HL-60 (cell line): Measurements from ENCODE around the gene TSC2.

ENCODE experiments used
- DNase-seq, 2 experiments: peaks; one replicate each; pipeline ENCODE4 v3.0.0-alpha.2; 2010 to 2020; ENCODE audit warnings: low read depth in 1 of 2, low spot score in 1 of 2
- H3K27ac ChIP-seq: fragments of 250-450 bp; sonication (Bioruptor Pico); replicated peaks from 2 replicates; pipeline ENCODE4 v1.5.1; 2020; ENCODE audit warnings: mild to moderate bottlenecking, moderate library complexity
- H3K27me3 ChIP-seq: fragments of 250-450 bp; sonication (Bioruptor Pico); 2 replicates; pipeline ENCODE4 v1.5.1; 2021; ENCODE audit warnings: mild to moderate bottlenecking, moderate library complexity; ENCODE audit not compliant: insufficient read depth, poor library complexity, severe bottlenecking
- H3K4me3 ChIP-seq: replicated peaks from 2 replicates; pipeline ENCODE4 v1.5.1; 2011; ENCODE audit warnings: mild to moderate bottlenecking, control low read depth, low read length; ENCODE audit not compliant: insufficient read depth
- GABPA ChIP-seq: IDR thresholded peaks from 2 replicates; pipeline ENCODE4 v1.6.1; 2012; ENCODE audit warnings: low read depth
- POLR2AphosphoS5 ChIP-seq: IDR thresholded peaks from 2 replicates; pipeline ENCODE4 v1.6.1; 2012; ENCODE audit warnings: low read depth
- SPI1 ChIP-seq: IDR thresholded peaks from 2 replicates; pipeline ENCODE4 v1.6.1; 2012; ENCODE audit warnings: low read depth, mild to moderate bottlenecking, borderline replicate concordance
- long read RNA-seq: library from polyadenylated mRNA; unstranded; transcript quantifications from one replicate; pipeline ENCODE4 v2.0.0, GENCODE V29; 2020
- TF ChIP-seq, protein P1 (sequence below): IDR thresholded peaks from one replicate; pipeline ENCODE4 v1.5.1; 2011; ENCODE audit warnings: low read length, control low read depth, inconsistent platforms; ENCODE audit not compliant: insufficient read depth
- TF ChIP-seq, protein P2 (sequence below): IDR thresholded peaks from 2 replicates; pipeline ENCODE4 v1.6.1; 2012; ENCODE audit warnings: low read depth; ENCODE audit not compliant: insufficient replicate concordance

The TSC2 gene
- long read RNA-seq, full-length matches to known transcripts, result 61 of 99 reads
- long read RNA-seq, partial matches to known transcripts, result 21 of 99 reads
- long read RNA-seq, other reads (novel, unspliced or antisense), result 17 of 99 reads

DNA sequence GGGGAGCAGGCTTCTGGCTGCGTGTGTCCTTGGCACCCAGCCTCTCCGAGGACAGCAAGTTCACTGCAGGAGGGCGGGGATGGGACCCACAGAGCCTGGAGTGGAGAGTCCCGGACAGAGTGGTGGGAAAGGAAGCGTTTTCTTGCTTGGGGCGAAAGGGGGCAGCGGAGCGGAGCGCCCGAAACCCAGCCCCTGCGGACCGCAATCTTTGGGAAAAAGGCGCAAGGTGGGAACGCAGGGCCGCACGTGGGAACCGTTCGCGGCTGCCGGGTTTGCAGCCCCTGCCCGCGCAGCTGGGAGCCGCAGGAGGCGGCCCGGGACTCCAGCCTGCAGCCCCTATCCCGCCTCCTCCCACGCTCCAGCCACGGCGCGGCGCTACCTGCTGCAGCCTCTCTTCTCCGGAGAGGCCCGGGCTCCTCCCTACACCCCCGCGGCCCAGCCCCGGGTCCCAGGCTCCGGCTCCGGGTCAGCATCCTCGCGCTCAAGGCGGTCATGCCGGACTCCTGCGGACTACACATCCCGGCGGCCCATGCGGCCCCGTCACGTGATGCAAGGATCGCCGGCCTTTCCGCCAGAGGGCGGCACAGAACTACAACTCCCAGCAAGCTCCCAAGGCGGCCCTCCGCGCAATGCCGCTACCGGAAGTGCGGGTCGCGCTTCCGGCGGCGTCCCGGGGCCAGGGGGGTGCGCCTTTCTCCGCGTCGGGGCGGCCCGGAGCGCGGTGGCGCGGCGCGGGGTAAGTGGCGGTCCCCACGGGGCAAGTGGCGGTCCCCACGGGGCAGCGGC lies at the start of gene TSC2, which contains the start of gene NTHL1:
TSC2 (plus strand) TSS at position 656 of the 786 bp plus-strand sequence. CDS start 631 bp downstream, outside the sequence.
NTHL1 (minus strand) TSS at position 505 of the 786 bp plus-strand sequence; CDS start at position 494, 11 bp downstream.
- TF ChIP-seq POLR2AphosphoS5 (peak; percentile 35; the same call in 1 of the 2 replicates), GABPA (peak; percentile 96), SPI1 (no peak)
- TF ChIP-seq, protein P1, sequence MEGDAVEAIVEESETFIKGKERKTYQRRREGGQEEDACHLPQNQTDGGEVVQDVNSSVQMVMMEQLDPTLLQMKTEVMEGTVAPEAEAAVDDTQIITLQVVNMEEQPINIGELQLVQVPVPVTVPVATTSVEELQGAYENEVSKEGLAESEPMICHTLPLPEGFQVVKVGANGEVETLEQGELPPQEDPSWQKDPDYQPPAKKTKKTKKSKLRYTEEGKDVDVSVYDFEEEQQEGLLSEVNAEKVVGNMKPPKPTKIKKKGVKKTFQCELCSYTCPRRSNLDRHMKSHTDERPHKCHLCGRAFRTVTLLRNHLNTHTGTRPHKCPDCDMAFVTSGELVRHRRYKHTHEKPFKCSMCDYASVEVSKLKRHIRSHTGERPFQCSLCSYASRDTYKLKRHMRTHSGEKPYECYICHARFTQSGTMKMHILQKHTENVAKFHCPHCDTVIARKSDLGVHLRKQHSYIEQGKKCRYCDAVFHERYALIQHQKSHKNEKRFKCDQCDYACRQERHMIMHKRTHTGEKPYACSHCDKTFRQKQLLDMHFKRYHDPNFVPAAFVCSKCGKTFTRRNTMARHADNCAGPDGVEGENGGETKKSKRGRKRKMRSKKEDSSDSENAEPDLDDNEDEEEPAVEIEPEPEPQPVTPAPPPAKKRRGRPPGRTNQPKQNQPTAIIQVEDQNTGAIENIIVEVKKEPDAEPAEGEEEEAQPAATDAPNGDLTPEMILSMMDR, result no peak
- Histone ChIP-seq H3K27ac (peak within 1 kb of the TSS; percentile 46), H3K27me3 (no peaks in the 10 kb centered on the region), H3K4me3 (peak within 1 kb of the TSS; percentile 77)
- DNase-seq, result peak; percentile 91 to 97

DNA sequence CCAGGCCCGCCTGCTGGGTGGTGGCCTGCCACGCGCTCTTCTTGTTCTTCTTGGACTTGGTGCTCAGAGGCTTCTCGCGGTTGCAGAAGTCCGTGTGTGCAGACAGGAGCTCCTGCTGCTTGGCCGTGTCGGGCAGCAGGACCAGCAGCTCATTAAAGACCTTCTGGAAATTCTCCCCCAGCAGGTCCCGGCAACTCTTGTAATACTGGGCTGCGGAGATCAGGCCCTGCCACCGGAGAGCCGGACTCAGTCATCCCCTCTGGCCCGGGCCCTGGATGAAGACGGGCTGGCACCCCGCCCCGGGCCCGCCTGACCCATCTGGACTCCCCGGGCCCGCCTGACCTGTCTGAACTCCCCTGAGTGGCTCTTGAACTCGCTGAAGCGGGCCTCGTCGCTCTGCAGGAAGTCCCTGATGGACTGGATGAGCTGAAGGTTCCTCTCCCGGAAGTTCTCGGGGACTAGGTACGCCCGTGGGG lies 49.4 kb upstream of the TSC2 start:
- no peak overlapping the region for H3K4me3 ChIP-seq

DNA sequence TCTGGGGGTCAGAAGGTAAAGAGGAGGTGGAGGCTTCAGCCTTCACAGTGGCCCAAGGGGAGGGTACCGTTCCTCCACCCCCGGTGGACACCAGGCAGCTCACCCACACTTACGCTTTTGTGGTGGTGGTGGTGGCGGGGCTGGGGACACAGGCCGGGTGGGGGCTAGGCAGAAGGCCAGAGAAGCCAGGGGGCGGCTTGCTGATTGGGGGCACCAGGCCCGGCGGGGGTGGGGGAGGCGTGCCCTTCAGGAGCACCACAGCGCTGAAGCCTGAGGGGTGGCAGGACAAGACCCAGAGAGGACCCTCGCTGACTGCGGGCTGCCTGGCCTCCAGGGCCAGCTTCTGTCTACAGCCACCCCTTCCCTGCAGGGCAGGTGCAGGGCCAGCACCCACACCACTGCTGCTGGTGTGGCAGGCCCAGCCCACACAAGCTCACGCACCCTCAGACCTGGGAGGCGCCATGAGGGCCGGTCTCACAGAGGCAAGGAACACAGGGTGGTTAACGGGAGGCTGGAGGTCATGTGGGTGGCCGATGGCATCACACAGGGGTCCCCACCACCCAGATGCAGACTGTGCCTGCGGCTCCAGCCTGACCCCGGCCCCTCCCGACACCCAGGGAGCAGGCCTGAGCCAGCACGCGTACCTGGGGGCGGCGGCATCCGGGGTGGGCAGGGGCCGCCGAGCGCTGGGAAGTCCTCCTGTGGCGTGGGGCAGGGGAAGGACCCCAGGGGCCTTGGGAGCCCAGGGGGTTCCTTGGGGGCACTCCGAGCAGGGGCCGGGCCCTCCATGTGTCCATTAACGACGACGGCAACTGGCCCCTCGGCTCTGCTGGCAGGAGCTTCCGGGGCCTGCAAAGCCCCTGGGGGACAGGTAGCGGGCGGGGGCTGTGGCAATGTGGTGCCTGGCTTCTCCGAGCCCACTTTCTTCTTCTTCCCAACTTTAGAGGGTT lies 48.7 kb upstream of the TSC2 start:
- no peak for DNase-seq
- TF ChIP-seq, protein P1, result no peak
- TF ChIP-seq, protein P2, sequence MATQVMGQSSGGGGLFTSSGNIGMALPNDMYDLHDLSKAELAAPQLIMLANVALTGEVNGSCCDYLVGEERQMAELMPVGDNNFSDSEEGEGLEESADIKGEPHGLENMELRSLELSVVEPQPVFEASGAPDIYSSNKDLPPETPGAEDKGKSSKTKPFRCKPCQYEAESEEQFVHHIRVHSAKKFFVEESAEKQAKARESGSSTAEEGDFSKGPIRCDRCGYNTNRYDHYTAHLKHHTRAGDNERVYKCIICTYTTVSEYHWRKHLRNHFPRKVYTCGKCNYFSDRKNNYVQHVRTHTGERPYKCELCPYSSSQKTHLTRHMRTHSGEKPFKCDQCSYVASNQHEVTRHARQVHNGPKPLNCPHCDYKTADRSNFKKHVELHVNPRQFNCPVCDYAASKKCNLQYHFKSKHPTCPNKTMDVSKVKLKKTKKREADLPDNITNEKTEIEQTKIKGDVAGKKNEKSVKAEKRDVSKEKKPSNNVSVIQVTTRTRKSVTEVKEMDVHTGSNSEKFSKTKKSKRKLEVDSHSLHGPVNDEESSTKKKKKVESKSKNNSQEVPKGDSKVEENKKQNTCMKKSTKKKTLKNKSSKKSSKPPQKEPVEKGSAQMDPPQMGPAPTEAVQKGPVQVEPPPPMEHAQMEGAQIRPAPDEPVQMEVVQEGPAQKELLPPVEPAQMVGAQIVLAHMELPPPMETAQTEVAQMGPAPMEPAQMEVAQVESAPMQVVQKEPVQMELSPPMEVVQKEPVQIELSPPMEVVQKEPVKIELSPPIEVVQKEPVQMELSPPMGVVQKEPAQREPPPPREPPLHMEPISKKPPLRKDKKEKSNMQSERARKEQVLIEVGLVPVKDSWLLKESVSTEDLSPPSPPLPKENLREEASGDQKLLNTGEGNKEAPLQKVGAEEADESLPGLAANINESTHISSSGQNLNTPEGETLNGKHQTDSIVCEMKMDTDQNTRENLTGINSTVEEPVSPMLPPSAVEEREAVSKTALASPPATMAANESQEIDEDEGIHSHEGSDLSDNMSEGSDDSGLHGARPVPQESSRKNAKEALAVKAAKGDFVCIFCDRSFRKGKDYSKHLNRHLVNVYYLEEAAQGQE, result no peak
- TF ChIP-seq POLR2AphosphoS5 (no peak), SPI1 (no peak), GABPA (no peak)
- Histone ChIP-seq H3K27me3 (no peaks in the 10 kb centered on the region), H3K4me3 (no peak overlapping the region), H3K27ac (no peak overlapping the region)

More for the DNA sequence above, 49.4 kb upstream of the TSC2 start:
- TF ChIP-seq SPI1, result no peak
- TF ChIP-seq, protein P1, result no peak
- TF ChIP-seq, protein P2, result no peak
- no peak for TF ChIP-seq GABPA
- no peak for TF ChIP-seq POLR2AphosphoS5
- no peak for DNase-seq
- H3K27me3 ChIP-seq, result no peaks in the 10 kb centered on the region
- H3K27ac ChIP-seq, result no peak overlapping the region
